KMS-11 (cell line): Measurements from ENCODE around the gene DYNLL2.
"Not testable (repeated sequence)": the region's sequence is repeated elsewhere in the genome, so short reads cannot be mapped to it uniquely, and the experiment has no call there.

Source experiments
- H2AFZ ChIP-seq: fragments of 200-600 bp; sonication (generic); 2 replicates; pipeline ENCODE4 v1.6.1; 2016; ENCODE audit warnings: antibody characterized with exemption, mixed run types, low read depth
- H3K27ac ChIP-seq: fragments of 200-600 bp; sonication (generic); 2 replicates; pipeline ENCODE4 v1.6.1; 2016; ENCODE audit warnings: mild to moderate bottlenecking, mixed run types
- H3K27me3 ChIP-seq: fragments of 200-600 bp; sonication (generic); 2 replicates; pipeline ENCODE4 v1.6.1; 2017; ENCODE audit warnings: mild to moderate bottlenecking, low read depth, mixed run types, moderate library complexity; ENCODE audit not compliant: insufficient read depth
- H3K36me3 ChIP-seq: fragments of 200-600 bp; sonication (generic); 2 replicates; pipeline ENCODE4 v1.6.1; 2017; ENCODE audit warnings: mild to moderate bottlenecking, mixed run types; ENCODE audit not compliant: insufficient read depth
- H3K4me1 ChIP-seq: fragments of 200-600 bp; sonication (generic); 2 replicates; pipeline ENCODE4 v1.6.1; 2016; ENCODE audit warnings: mild to moderate bottlenecking, low read depth, mixed run types; ENCODE audit not compliant: poor library complexity, severe bottlenecking
- H3K4me2 ChIP-seq: fragments of 200-600 bp; sonication (generic); 2 replicates; pipeline ENCODE4 v1.7.0; 2016; ENCODE audit warnings: mild to moderate bottlenecking, mixed run types
- H3K4me3 ChIP-seq: fragments of 200-600 bp; sonication (generic); IDR thresholded peaks from 2 replicates; pipeline ENCODE4 v1.6.1; 2017; ENCODE audit warnings: low read depth, low read length, mixed read lengths; ENCODE audit not compliant: insufficient read depth
- H3K79me2 ChIP-seq: fragments of 200-600 bp; sonication (generic); 2 replicates; pipeline ENCODE4 v1.6.1; 2016; ENCODE audit warnings: low read depth, mixed run types; ENCODE audit not compliant: insufficient read depth
- H3K9ac ChIP-seq: fragments of 200-600 bp; sonication (generic); 2 replicates; pipeline ENCODE4 v1.6.1; 2016; ENCODE audit warnings: mild to moderate bottlenecking, mixed run types
- H4K20me1 ChIP-seq: fragments of 200-600 bp; sonication (generic); 2 replicates; pipeline ENCODE4 v1.6.1; 2016; ENCODE audit warnings: mild to moderate bottlenecking, mixed run types; ENCODE audit not compliant: insufficient read depth
- TF ChIP-seq, protein P1 (sequence below): fragments of 200-600 bp; sonication (generic); conservative IDR thresholded peaks from 2 replicates; pipeline ENCODE4 v1.6.1; 2017; ENCODE audit warnings: low read depth, mild to moderate bottlenecking, antibody characterized with exemption, low read length, moderate library complexity, mixed read lengths

The DYNLL2 gene

GRCh38 chr17:58043221-58044181 is 39.7 kb upstream of the DYNLL2 start:
- no peak overlapping the region for H3K9ac ChIP-seq
- TF ChIP-seq, protein P1, sequence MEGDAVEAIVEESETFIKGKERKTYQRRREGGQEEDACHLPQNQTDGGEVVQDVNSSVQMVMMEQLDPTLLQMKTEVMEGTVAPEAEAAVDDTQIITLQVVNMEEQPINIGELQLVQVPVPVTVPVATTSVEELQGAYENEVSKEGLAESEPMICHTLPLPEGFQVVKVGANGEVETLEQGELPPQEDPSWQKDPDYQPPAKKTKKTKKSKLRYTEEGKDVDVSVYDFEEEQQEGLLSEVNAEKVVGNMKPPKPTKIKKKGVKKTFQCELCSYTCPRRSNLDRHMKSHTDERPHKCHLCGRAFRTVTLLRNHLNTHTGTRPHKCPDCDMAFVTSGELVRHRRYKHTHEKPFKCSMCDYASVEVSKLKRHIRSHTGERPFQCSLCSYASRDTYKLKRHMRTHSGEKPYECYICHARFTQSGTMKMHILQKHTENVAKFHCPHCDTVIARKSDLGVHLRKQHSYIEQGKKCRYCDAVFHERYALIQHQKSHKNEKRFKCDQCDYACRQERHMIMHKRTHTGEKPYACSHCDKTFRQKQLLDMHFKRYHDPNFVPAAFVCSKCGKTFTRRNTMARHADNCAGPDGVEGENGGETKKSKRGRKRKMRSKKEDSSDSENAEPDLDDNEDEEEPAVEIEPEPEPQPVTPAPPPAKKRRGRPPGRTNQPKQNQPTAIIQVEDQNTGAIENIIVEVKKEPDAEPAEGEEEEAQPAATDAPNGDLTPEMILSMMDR, result no peak
- H3K79me2 ChIP-seq, result no peaks in the 10 kb centered on the region
- no peaks in the 10 kb centered on the region for H3K27me3 ChIP-seq
- no peak overlapping the region for H3K4me2 ChIP-seq
- H3K4me1 ChIP-seq, result no peaks in the 10 kb centered on the region
- H3K4me3 ChIP-seq, result no peak overlapping the region
- no peaks in the 10 kb centered on the region for H4K20me1 ChIP-seq
- no peak overlapping the region for H3K27ac ChIP-seq
- H2AFZ ChIP-seq, result no peak overlapping the region
- no peaks in the 10 kb centered on the region for H3K36me3 ChIP-seq

DNA sequence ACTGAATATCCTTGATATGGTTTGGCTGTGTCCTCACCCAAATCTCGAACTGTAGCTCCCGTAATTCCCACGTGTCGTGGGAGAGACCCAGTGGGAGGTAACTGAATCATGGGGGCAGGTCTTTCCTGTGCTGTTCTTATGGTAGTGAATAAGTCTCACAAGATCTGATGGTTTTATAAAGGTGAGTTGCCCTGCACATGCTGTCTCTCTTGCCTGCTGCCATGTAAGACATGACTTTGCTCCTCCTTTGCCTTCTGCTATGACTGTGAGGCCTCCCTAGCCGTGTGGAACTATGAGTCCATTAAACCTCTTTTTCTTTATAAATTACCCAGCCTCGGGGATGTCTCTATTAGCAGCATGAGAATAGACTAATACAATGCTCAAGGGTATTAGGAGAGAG is 39.0 kb upstream of the DYNLL2 start:
- not testable (repeated sequence) for H2AFZ ChIP-seq, H3K27ac ChIP-seq, H3K4me1 ChIP-seq

DNA sequence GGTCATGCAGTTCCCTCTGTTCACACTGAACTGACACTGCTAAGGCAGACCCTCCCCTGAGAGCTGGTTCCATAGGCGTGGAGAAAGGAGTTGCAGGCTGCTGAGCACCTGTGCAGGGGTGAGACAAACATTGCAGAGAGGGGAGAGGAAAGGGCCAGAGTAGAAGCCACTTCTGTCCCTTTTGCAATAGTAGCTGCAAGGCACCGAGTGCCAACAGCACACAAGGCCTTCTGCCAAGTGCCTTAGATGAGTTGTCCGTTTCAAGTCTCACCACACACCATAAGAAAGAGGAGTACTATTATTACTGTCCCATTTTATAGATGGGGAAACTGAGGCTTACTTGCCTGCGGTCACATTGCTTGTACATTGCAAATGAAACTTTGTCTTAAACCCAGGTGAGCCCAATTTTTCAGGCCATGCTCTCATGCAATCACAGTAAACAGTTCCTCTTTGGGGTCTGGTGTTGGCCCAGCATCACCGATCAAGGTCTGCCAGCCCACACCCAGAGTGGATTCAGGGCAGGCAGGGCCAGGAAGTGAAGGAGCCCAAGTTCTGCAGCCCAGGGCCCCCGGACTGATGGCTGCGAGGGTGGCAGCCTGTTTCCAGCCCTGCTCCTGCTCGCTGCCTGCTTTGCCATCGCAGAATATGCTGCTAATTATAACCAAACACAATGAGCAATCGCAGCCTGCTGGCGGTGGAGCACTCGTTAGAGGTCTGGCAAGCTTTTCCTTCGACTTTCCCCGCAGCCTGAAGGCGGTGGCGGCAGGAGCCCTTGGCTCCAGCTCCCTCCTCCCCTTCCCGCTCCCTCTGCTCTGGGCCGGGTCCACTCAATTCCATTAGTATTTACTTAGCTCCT is 36.8 kb upstream of the DYNLL2 start:
- Histone ChIP-seq H3K4me1 (no peaks in the 10 kb centered on the region), H4K20me1 (no peaks in the 10 kb centered on the region), H3K4me3 (no peak overlapping the region), H3K4me2 (no peak overlapping the region), H3K9ac (no peak overlapping the region), H2AFZ (no peak overlapping the region), H3K27me3 (no peaks in the 10 kb centered on the region), H3K79me2 (no peaks in the 10 kb centered on the region), H3K36me3 (no peaks in the 10 kb centered on the region), H3K27ac (no peak overlapping the region)
- TF ChIP-seq, protein P1, result no peak

More for the DNA sequence above, 39.0 kb upstream of the DYNLL2 start:
- not testable (repeated sequence) for H3K79me2 ChIP-seq, H3K27me3 ChIP-seq, H3K36me3 ChIP-seq, H3K4me2 ChIP-seq, H4K20me1 ChIP-seq, H3K9ac ChIP-seq, H3K4me3 ChIP-seq

- Histone ChIP-seq H3K27me3 (no peaks in the 10 kb centered on the region), H3K79me2 (no peaks in the 10 kb centered on the region), H3K4me1 (no peaks in the 10 kb centered on the region), H3K4me2 (no peak overlapping the region), H3K9ac (no peak overlapping the region), H3K27ac (no peak overlapping the region), H4K20me1 (no peaks in the 10 kb centered on the region), H3K36me3 (no peaks in the 10 kb centered on the region), H3K4me3 (no peak overlapping the region), H2AFZ (no peak overlapping the region)
- TF ChIP-seq, protein P1, result no peak
Observed at GRCh38 chr17:58047376-58048150, 35.7 kb upstream of the DYNLL2 start.
